Retinal pigment epithelial cell (primary cell): ENCODE data around the gene ROBO1.
"Not testable (repeated sequence)": the region's sequence is repeated elsewhere in the genome, so short reads cannot be mapped to it uniquely, and the experiment has no call there.

ENCODE experiments used
- DNase-seq: peaks from one replicate; pipeline ENCODE4 v3.0.0-alpha.2; 2010; ENCODE audit warnings: low read depth
- H3K4me3 ChIP-seq: 2 replicates; pipeline ENCODE4 v1.5.1; 2011; ENCODE audit warnings: mild to moderate bottlenecking, low read length, control low read depth, moderate library complexity
- CTCF ChIP-seq: conservative IDR thresholded peaks from 2 replicates; pipeline ENCODE4 v1.5.1; 2011; ENCODE audit warnings: low read depth, low read length, control low read depth, inconsistent platforms

The ROBO1 gene

GRCh38 chr3:79314962-79315361, 452.8 kb downstream of the ROBO1 start:
- TF ChIP-seq CTCF: no peak
- no peak for DNase-seq

GRCh38 chr3:79314544-79314943, 453.3 kb downstream of the ROBO1 start:
- no peak overlapping the region for H3K4me3 ChIP-seq
- DNase-seq: no peak
- no peak for TF ChIP-seq CTCF

More at GRCh38 chr3:79314962-79315361, 452.8 kb downstream of the ROBO1 start:
- no peak overlapping the region for H3K4me3 ChIP-seq

GRCh38 chr3:79310016-79310415, 457.8 kb downstream of the ROBO1 start:
- H3K4me3 ChIP-seq: no peak overlapping the region
- no peak for DNase-seq
- TF ChIP-seq CTCF: no peak

GRCh38 chr3:79306934-79307570, 460.7 kb downstream of the ROBO1 start:
- TF ChIP-seq CTCF: no peak
- H3K4me3 ChIP-seq: no peak overlapping the region
- DNase-seq: no peak

GRCh38 chr3:79299949-79300635, 467.7 kb downstream of the ROBO1 start:
- not testable (repeated sequence) for DNase-seq, H3K4me3 ChIP-seq

GRCh38 chr3:79297245-79297960, 470.4 kb downstream of the ROBO1 start:
- DNase-seq: peak; percentile 12
- no peak for TF ChIP-seq CTCF
- no peak overlapping the region for H3K4me3 ChIP-seq

- no peak overlapping the region for H3K4me3 ChIP-seq
- DNase-seq: no peak
- TF ChIP-seq CTCF: no peak
These were observed 480.9 kb downstream of the ROBO1 start for GRCh38 chr3:79286882-79287281.
